DOHH2 (cell line): ENCODE data around the gene EBP.

Experiments
- H3F3A ChIP-seq: fragments of 200-600 bp; sonication (generic), shearing (Covaris generic); 2 replicates; pipeline ENCODE4 v1.6.0; 2016; ENCODE audit warnings: antibody characterized with exemption, mild to moderate bottlenecking; ENCODE audit not compliant: control insufficient read depth, insufficient read depth
- H3K27ac ChIP-seq: fragments of 200-600 bp; sonication (generic); 2 replicates; pipeline ENCODE4 v1.5.1; 2014; ENCODE audit warnings: low read depth, mild to moderate bottlenecking, low read length, moderate library complexity
- H3K27me3 ChIP-seq: fragments of 200-600 bp; sonication (generic); 2 replicates; pipeline ENCODE4 v1.6.1; 2014; ENCODE audit warnings: mild to moderate bottlenecking, low read length, mixed read lengths; ENCODE audit not compliant: control insufficient read depth
- H3K36me3 ChIP-seq: fragments of 200-600 bp; sonication (generic); 2 replicates; pipeline ENCODE4 v1.6.1; 2014; ENCODE audit warnings: mild to moderate bottlenecking, low read length, moderate library complexity, mixed read lengths; ENCODE audit not compliant: control insufficient read depth
- H3K4me1 ChIP-seq: fragments of 200-600 bp; sonication (generic); 2 replicates; pipeline ENCODE4 v1.6.1; 2014; ENCODE audit warnings: mild to moderate bottlenecking, low read length, mixed read lengths; ENCODE audit not compliant: control insufficient read depth
- H3K4me2 ChIP-seq: fragments of 200-600 bp; sonication (generic); 2 replicates; pipeline ENCODE4 v1.6.0; 2014; ENCODE audit warnings: mild to moderate bottlenecking, low read length, moderate library complexity
- H3K4me3 ChIP-seq: fragments of 200-600 bp; sonication (generic); 2 replicates; pipeline ENCODE4 v1.5.1; 2014; ENCODE audit warnings: mild to moderate bottlenecking, low read length, mixed read lengths
- H3K79me2 ChIP-seq: fragments of 200-600 bp; sonication (generic); 2 replicates; pipeline ENCODE4 v1.6.1; 2014; ENCODE audit warnings: mild to moderate bottlenecking, low read length, mixed read lengths; ENCODE audit not compliant: control insufficient read depth
- H3K9me2 ChIP-seq: fragments of 200-600 bp; sonication (generic); replicated peaks from 2 replicates; pipeline ENCODE4 v1.6.1; 2014; ENCODE audit warnings: mild to moderate bottlenecking, low read length, mixed read lengths; ENCODE audit not compliant: control insufficient read depth
- H3K9me3 ChIP-seq: fragments of 200-600 bp; sonication (generic); 2 replicates; pipeline ENCODE4 v1.6.1; 2014; ENCODE audit warnings: antibody characterized with exemption, low read length, mixed read lengths; ENCODE audit not compliant: control insufficient read depth, insufficient read depth
- H4K20me1 ChIP-seq: fragments of 200-600 bp; sonication (generic); 2 replicates; pipeline ENCODE4 v1.6.0; 2014; ENCODE audit warnings: low read depth, mild to moderate bottlenecking, antibody characterized with exemption, low read length, moderate library complexity; ENCODE audit not compliant: control insufficient read depth, insufficient read depth
- EZH2phosphoT487 ChIP-seq: fragments of 200-600 bp; sonication (generic); IDR thresholded peaks from 2 replicates; pipeline ENCODE4 v1.6.1; 2017; ENCODE audit warnings: borderline replicate concordance, mild to moderate bottlenecking, antibody characterized with exemption, low read length, moderate library complexity, mixed read lengths
- TF ChIP-seq, protein P1 (sequence below): fragments of 200-600 bp; sonication (generic); IDR thresholded peaks from one replicate; pipeline ENCODE4 v1.5.1; 2014; ENCODE audit warnings: antibody characterized with exemption, mild to moderate bottlenecking, low read depth, low read length; ENCODE audit not compliant: poor library complexity, severe bottlenecking

Gene EBP

DNA sequence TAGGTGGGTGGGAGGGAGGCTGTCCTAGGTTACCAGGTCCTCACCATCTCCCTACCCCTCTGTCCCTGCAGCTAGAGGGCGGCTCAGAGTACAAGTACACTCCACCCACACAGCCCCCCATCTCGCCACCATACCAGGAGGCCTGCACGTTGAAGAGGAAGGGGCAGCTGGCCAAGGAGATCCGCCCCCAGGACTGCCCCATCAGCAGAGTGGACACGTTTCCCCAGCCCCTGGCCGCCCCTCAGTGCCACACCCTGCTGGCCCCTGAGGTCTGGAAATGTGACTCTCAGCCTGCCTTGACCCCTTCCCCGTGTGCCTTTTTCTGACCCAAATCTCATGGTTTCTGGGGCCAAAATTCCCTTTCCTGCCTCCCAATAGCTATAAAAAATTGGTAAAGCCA, 39.1 kb upstream of the EBP start:
- no peak overlapping the region for H3K4me3 ChIP-seq
- H3K79me2 ChIP-seq: peaks cover 16% of the 10 kb centered on the region
- H3K9me2 ChIP-seq: no peaks in the 10 kb centered on the region
- no peaks in the 10 kb centered on the region for H4K20me1 ChIP-seq
- H3K9me3 ChIP-seq: no peaks in the 10 kb centered on the region
- no peak overlapping the region for H3K4me2 ChIP-seq
- H3K4me1 ChIP-seq: peaks cover 2% of the 10 kb centered on the region
- no peaks in the 10 kb centered on the region for H3K27me3 ChIP-seq
- TF ChIP-seq, protein P1, sequence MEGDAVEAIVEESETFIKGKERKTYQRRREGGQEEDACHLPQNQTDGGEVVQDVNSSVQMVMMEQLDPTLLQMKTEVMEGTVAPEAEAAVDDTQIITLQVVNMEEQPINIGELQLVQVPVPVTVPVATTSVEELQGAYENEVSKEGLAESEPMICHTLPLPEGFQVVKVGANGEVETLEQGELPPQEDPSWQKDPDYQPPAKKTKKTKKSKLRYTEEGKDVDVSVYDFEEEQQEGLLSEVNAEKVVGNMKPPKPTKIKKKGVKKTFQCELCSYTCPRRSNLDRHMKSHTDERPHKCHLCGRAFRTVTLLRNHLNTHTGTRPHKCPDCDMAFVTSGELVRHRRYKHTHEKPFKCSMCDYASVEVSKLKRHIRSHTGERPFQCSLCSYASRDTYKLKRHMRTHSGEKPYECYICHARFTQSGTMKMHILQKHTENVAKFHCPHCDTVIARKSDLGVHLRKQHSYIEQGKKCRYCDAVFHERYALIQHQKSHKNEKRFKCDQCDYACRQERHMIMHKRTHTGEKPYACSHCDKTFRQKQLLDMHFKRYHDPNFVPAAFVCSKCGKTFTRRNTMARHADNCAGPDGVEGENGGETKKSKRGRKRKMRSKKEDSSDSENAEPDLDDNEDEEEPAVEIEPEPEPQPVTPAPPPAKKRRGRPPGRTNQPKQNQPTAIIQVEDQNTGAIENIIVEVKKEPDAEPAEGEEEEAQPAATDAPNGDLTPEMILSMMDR: no peak
- H3K27ac ChIP-seq: no peak overlapping the region
- H3K36me3 ChIP-seq: peaks cover 39% of the 10 kb centered on the region
- no peaks in the 10 kb centered on the region for H3F3A ChIP-seq

DNA sequence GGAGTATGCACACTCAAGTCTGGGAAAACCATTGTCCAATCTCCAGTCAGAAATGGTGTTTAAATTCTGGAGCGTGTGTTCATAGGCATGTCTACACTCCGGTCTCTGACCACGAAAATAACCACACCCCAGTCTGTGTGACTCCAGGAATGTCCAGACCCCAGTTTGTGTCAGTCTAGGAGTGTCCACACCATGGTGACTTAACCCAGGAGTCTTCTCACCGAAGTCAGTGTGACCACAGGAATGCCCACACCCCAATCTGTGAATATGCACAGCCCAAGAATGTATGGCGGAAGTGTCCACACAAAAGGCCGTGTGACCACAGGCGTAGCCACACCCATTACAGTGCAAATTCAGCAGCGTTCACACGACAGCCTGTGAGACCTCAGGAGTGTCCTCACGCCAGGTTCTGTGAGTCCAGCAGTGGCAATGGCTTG, 34.2 kb upstream of the EBP start:
- H3F3A ChIP-seq: no peaks in the 10 kb centered on the region
- H3K79me2 ChIP-seq: no peaks in the 10 kb centered on the region
- no peaks in the 10 kb centered on the region for H4K20me1 ChIP-seq
- H3K27me3 ChIP-seq: no peaks in the 10 kb centered on the region
- H3K36me3 ChIP-seq: peaks cover 16% of the 10 kb centered on the region
- no peaks in the 10 kb centered on the region for H3K9me3 ChIP-seq
- H3K9me2 ChIP-seq: no peaks in the 10 kb centered on the region
- no peaks in the 10 kb centered on the region for H3K4me1 ChIP-seq
- TF ChIP-seq, protein P1: no peak
- TF ChIP-seq EZH2phosphoT487: no peak
- H3K4me3 ChIP-seq: no peak overlapping the region
- H3K4me2 ChIP-seq: no peak overlapping the region
- H3K27ac ChIP-seq: no peak overlapping the region

DNA sequence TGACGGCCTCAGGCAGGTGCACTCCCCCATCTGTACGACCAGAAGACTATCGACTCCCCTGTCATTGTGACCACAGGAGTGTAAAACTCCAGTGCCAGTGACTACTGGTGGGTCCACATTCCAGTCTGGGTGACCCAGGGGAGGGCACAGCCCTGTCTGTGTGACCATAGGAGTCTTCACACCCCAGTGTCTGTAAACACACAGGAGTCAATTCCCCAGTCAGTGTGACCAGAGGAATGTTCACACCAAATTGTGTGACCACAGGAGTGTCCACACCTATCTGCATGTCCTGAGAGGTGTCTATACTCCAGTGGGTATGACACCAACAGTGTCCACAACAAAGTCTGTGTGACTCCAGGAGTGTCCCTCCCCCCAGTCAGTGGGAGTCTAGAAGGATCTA, 33.6 kb upstream of the EBP start:
- H4K20me1 ChIP-seq: no peaks in the 10 kb centered on the region
- H3K4me2 ChIP-seq: no peak overlapping the region
- H3K4me1 ChIP-seq: no peaks in the 10 kb centered on the region
- no peaks in the 10 kb centered on the region for H3F3A ChIP-seq
- H3K9me2 ChIP-seq: no peaks in the 10 kb centered on the region
- H3K27me3 ChIP-seq: no peaks in the 10 kb centered on the region
- TF ChIP-seq, protein P1: no peak
- no peaks in the 10 kb centered on the region for H3K79me2 ChIP-seq
- H3K36me3 ChIP-seq: peaks cover 13% of the 10 kb centered on the region
- no peaks in the 10 kb centered on the region for H3K9me3 ChIP-seq
- H3K4me3 ChIP-seq: no peak overlapping the region
- H3K27ac ChIP-seq: no peak overlapping the region

DNA sequence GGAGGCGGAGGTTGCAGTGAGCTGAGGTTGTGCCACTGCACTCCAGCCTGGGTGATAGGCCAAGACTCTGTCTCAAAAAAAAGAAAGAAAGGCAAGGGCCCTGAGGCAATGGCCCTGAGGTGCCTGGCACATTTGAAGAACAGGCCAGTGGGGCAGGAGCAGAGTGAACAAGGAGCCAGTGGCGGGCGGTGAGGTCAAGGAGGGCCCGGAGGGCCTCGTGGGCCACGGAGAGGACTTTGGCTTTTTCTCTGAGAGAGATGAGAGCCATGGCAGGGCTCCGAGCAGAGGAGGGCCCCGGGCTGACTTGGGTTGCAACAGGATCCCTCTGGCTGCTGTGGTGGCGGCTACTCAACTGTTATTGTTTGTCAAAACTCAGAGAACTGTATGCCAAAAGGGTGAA, 32.3 kb upstream of the EBP start:
- Histone ChIP-seq H3K4me1 (no peaks in the 10 kb centered on the region), H3K27ac (no peak overlapping the region), H3K9me2 (no peaks in the 10 kb centered on the region), H3K9me3 (no peaks in the 10 kb centered on the region), H4K20me1 (no peaks in the 10 kb centered on the region), H3K4me2 (no peak overlapping the region), H3F3A (no peaks in the 10 kb centered on the region), H3K79me2 (no peaks in the 10 kb centered on the region), H3K27me3 (no peaks in the 10 kb centered on the region), H3K4me3 (no peak overlapping the region), H3K36me3 (peaks cover 7% of the 10 kb centered on the region; the same call in 1 of the 2 replicates)
- TF ChIP-seq EZH2phosphoT487: no peak
- TF ChIP-seq, protein P1: no peak
